Measurements from ENCODE around the gene FARS2. TPM values are rescaled to one million over a fixed set of nuclear protein-coding genes. Genes with fewer than 3 reads are reported as not detected.

Gene FARS2
- polyA plus RNA-seq, 1 of the 3 experiments (the other 2 are of a cell fraction) = 12.5 TPM

- Histone ChIP-seq H4K20me1 (ENCODE audit: insufficient read depth) (no peaks in the 10 kb centered on the region), H3K4me1 (ENCODE audit: control insufficient read depth in 1 of 2, insufficient read depth in 2 of 2, low read depth in 1 of 2, low read length in 1 of 2) (peaks cover 0 to 7% of the 10 kb centered on the region in 2 experiments; a peak in 1 of 4 replicates), H3K36me3 (replicated peaks in 1 of 2; ENCODE audit: control insufficient read depth in 1 of 2, insufficient read depth in 2 of 2, low read length in 1 of 2) (peaks cover 0 to 2% of the 10 kb centered on the region in 2 experiments), H3K9ac (no peak overlapping the region), H3K27ac (ENCODE audit: low read depth in 2 of 2, low read length in 1 of 2) (no peak overlapping the region), H3F3A (replicated peaks; ENCODE audit: insufficient read depth) (no peaks in the 10 kb centered on the region), H3K4me2 (no peak overlapping the region), H3K9me3 (no peaks in the 10 kb centered on the region), H3K79me2 (ENCODE audit: insufficient read depth) (peaks cover 4% of the 10 kb centered on the region; the same call in 1 of the 2 replicates), H3K9me2 (no peaks in the 10 kb centered on the region), H2AFZ (ENCODE audit: low read depth) (no peak overlapping the region), H3K4me3 (ENCODE audit: low read depth in 2 of 2, low read length in 1 of 2) (no peak overlapping the region), H3K27me3 (ENCODE audit: insufficient read depth) (no peaks in the 10 kb centered on the region; the same call in 1 of the 2 replicates)
- no peak for DNase-seq
- 89% methylated on average over 1 of the region's 1 CpG for WGBS (ENCODE audit: low lambda C conversion rate)
- POLR2A ChIA-PET = no interaction called here
- TF ChIP-seq POLR2AphosphoS5 (IDR thresholded peaks at IDR 0.05; ENCODE audit: low read depth, low read length) (no peak), FOXJ3 (CRISPR knock-in tag; IDR thresholded peaks at IDR 0.05) (no peak), FOXM1 (IDR thresholded peaks at IDR 0.05; ENCODE audit: low read depth) (no peak), ZBTB33 (IDR thresholded peaks at IDR 0.05; ENCODE audit: borderline replicate concordance, low read depth) (no peak), YY1 (IDR thresholded peaks at IDR 0.05; ENCODE audit: low read depth) (no peak), TCF12 (IDR thresholded peaks at IDR 0.05) (no peak), ELF1 (IDR thresholded peaks at IDR 0.05) (no peak)
- CTCF ChIA-PET = interaction anchor here (0.6 to 1.3 kb wide), 7 partner anchors 9 to 33 kb away, joined by 3 read pairs; no protein-coding TSS in a partner anchor
Measured at GRCh38 chr6:5490501-5491069, 229.3 kb downstream of the FARS2 start.

GRCh38 chr6:5492356-5492755 lies 231.0 kb downstream of the FARS2 start:
- ChIA-PET POLR2A (interaction anchor here (0.8 kb wide), 1 partner anchor 15 kb away, joined by 4 read pairs; no protein-coding TSS in a partner anchor), CTCF (interaction anchor here (0.6 to 1.3 kb wide), 2 partner anchors 16 to 21 kb away, joined by 3 to 5 read pairs; no protein-coding TSS in a partner anchor)
- no peak overlapping the region for H3K4me3 ChIP-seq (ENCODE audit: low read depth in 2 of 2, low read length in 1 of 2)
- no peaks in the 10 kb centered on the region for H3K36me3 ChIP-seq (replicated peaks in 1 of 2; ENCODE audit: control insufficient read depth in 1 of 2, insufficient read depth in 2 of 2, low read length in 1 of 2)
- 78% methylated on average over 2 of the region's 2 CpGs for WGBS (ENCODE audit: low lambda C conversion rate)
- DNase-seq = no peak
- H3K9me3 ChIP-seq = no peaks in the 10 kb centered on the region
- peaks cover 0 to 10% of the 10 kb centered on the region in 2 experiments; a peak in 1 of 4 replicates for H3K4me1 ChIP-seq (ENCODE audit: control insufficient read depth in 1 of 2, insufficient read depth in 2 of 2, low read depth in 1 of 2, low read length in 1 of 2)
- no peaks in the 10 kb centered on the region for H3K9me2 ChIP-seq
- H3K4me2 ChIP-seq = no peak overlapping the region
- peaks cover 9% of the 10 kb centered on the region for H3F3A ChIP-seq (replicated peaks; ENCODE audit: insufficient read depth)
- H3K79me2 ChIP-seq (ENCODE audit: insufficient read depth) = peaks cover 9% of the 10 kb centered on the region
- H2AFZ ChIP-seq (ENCODE audit: low read depth) = no peak overlapping the region
- TF ChIP-seq ZBTB33 (IDR thresholded peaks at IDR 0.05; ENCODE audit: borderline replicate concordance, low read depth) (no peak), SIN3A (IDR thresholded peaks at IDR 0.05; ENCODE audit: borderline replicate concordance, low read depth, low read length) (no peak), POLR2AphosphoS5 (IDR thresholded peaks at IDR 0.05; ENCODE audit: low read depth, low read length) (no peak), RAD21 (IDR thresholded peaks at IDR 0.05; ENCODE audit: low read length) (no peak), SMC3 (IDR thresholded peaks at IDR 0.05; ENCODE audit: low read depth, low read length) (no peak), GATA2 (CRISPR knock-in tag; IDR thresholded peaks at IDR 0.05) (no peak), EP300 (IDR thresholded peaks at IDR 0.05; ENCODE audit: borderline replicate concordance in 1 of 2, low read depth in 1 of 2, low read length in 1 of 2) (no peak), MXI1 (IDR thresholded peaks at IDR 0.05; ENCODE audit: low read depth, low read length) (no peak), CHD2 (IDR thresholded peaks at IDR 0.05; ENCODE audit: low read length, partially characterized antibody) (no peak), FOXJ3 (CRISPR knock-in tag; IDR thresholded peaks at IDR 0.05) (no peak), PBX3 (IDR thresholded peaks at IDR 0.05) (no peak), RXRA (IDR thresholded peaks at IDR 0.05; ENCODE audit: borderline replicate concordance, low read depth) (no peak), TAF1 (IDR thresholded peaks at IDR 0.05; ENCODE audit: borderline replicate concordance, low read depth, low read length) (no peak), RCOR1 (IDR thresholded peaks at IDR 0.05; ENCODE audit: low read length) (no peak)
- no peaks in the 10 kb centered on the region for H4K20me1 ChIP-seq (ENCODE audit: insufficient read depth)
- no peaks in the 10 kb centered on the region; the same call in 1 of the 2 replicates for H3K27me3 ChIP-seq (ENCODE audit: insufficient read depth)
- no peak overlapping the region for H3K27ac ChIP-seq (ENCODE audit: low read depth in 2 of 2, low read length in 1 of 2)
- no peak overlapping the region for H3K9ac ChIP-seq
